Measurements from ENCODE around the gene ZNF136.

ZNF136 gene

DNA sequence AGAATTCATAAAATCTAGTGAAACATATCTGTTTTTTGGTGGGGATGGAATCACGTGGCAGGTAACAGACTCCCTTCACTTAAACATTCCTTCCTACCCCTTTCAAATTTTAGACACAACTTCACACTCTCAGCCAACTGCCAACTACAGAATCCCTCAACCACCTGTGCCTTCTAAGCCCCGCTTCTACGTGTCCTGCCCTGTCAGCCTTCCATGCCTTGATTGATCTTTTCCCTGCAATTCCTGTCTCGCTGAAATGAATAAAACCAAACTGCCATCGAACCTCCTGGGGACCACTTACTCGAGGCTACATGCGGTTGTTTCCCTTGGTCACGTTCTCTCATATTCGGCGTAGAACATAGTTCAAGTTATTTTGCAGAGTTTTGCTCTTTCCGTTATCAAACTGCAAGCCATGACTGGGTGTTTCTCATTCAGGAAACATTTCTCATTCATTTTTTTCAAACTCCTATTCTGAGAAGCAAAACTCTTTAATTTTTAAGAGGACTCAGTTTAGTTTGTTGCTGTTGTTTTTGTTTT lies 7.5 kb upstream of the ZNF136 start:
- Histone ChIP-seq H2BK5ac (ENCODE audit: low read length) (no peak overlapping the region), H3K27ac (replicated peaks; ENCODE audit: low read length) (no peak overlapping the region), H2BK15ac (ENCODE audit: low read length) (no peak overlapping the region), H3K9ac (ENCODE audit: low read depth, low read length, poor library complexity) (no peak overlapping the region), H3K27me3 (ENCODE audit: control insufficient read depth in 3 of 3, insufficient read depth in 3 of 3, low read depth in 1 of 3, low read length in 3 of 3) (no peaks in the 10 kb centered on the region), H3K9me3 (replicated peaks in 1 of 2; ENCODE audit: control insufficient read depth in 2 of 2, insufficient read depth in 1 of 2, low read depth in 1 of 2, low read length in 2 of 2) (peaks cover 13 to 51% of the 10 kb centered on the region in 2 donors), H2BK12ac (ENCODE audit: low read length) (no peak overlapping the region), H4K8ac (ENCODE audit: low read depth, low read length) (no peak overlapping the region), H3K4me2 (ENCODE audit: insufficient read depth, low read length, poor library complexity, severe bottlenecking) (peak overlapping the region; percentile 43), H3K79me1 (ENCODE audit: low read depth, low read length) (peaks cover 3% of the 10 kb centered on the region), H3K4me3 (ENCODE audit: low read length in 2 of 2) (peak overlapping the region; percentile 69 to 98), H3K23ac (ENCODE audit: low read depth, low read length, poor library complexity) (no peak overlapping the region), H4K91ac (ENCODE audit: low read depth, low read length, poor library complexity) (no peak overlapping the region), H3K4ac (ENCODE audit: low read length) (no peak overlapping the region), H3K18ac (ENCODE audit: low read length) (no peak overlapping the region), H3K14ac (ENCODE audit: low read length) (no peak overlapping the region), H2BK120ac (ENCODE audit: low read depth, low read length) (no peak overlapping the region), H3K36me3 (replicated peaks in 1 of 2; ENCODE audit: control insufficient read depth in 2 of 2, insufficient read depth in 2 of 2, low read length in 2 of 2) (peaks cover 14 to 51% of the 10 kb centered on the region in 2 donors), H2AK5ac (ENCODE audit: low read depth, low read length) (no peak overlapping the region), H3K4me1 (ENCODE audit: control insufficient read depth in 2 of 2, insufficient read depth in 1 of 2, low read depth in 1 of 2, low read length in 2 of 2) (peaks cover 2 to 3% of the 10 kb centered on the region in 2 donors), H2AFZ (ENCODE audit: low read length) (no peak overlapping the region)
- DNase-seq (ENCODE audit: low spot score), result no peak
- WGBS, 2 donors (ENCODE audit: extremely low coverage in 2 of 2, insufficient read length in 2 of 2, insufficient replicate concordance in 1 of 2), result no CpG with 5 or more reads among the region's 11 CpGs

DNA sequence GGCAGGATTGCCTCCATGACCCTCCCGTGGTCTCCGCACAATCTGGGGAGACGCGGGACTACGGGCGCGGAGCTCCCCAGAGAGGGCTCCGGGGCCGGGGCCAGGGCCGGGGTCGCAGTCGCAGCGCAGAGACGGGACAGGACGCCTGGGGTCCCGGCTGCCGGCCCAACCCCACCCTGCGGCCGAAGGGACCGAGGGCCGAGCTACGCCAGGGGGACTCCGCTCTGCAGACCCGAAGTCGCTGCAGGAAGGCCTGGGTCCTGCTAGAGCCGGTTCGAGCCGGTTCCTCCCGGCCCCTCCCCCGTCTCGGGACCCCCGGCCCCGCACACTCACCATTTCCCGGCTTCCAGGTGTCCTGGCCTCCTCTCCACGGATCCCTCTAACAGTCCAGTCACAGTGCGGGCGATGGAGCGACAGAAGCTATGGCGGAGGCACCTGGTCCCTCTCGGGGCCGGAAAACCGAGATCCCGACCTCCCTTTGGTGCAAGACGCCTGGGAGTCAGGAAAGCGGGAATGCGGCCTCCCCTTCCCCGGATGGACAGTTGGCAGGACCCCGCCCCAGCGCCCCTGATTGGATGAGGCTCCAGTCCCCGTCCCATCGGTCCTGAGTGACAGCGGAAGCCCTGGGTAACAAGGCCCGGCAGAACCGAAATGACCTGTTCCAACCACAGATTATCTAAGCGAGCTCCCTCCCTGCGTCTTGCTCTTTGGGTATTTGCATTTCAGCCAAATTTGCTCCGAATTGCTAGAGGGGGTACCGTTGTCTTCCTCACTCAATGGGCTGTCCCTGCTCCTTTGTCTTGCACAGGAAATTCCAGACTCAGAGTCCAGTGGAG lies 6.5 kb upstream of the ZNF136 start, which contains the start of gene ZNF625:
TSS of gene ZNF625 (minus strand) at position 512 of the 836 bp plus-strand sequence. CDS start at position 336, 176 bp downstream.
- peaks cover 2 to 3% of the 10 kb centered on the region in 2 donors for H3K4me1 ChIP-seq (ENCODE audit: control insufficient read depth in 2 of 2, insufficient read depth in 1 of 2, low read depth in 1 of 2, low read length in 2 of 2)
- H3K18ac ChIP-seq (ENCODE audit: low read length), result peak within 1 kb of the TSS; percentile 97
- H3K36me3 ChIP-seq (replicated peaks in 1 of 2; ENCODE audit: control insufficient read depth in 2 of 2, insufficient read depth in 2 of 2, low read length in 2 of 2), result peaks cover 11 to 41% of the 10 kb centered on the region in 2 donors
- no peaks in the 10 kb centered on the region for H3K27me3 ChIP-seq (ENCODE audit: control insufficient read depth in 3 of 3, insufficient read depth in 3 of 3, low read depth in 1 of 3, low read length in 3 of 3)
- H3K4me3 ChIP-seq (ENCODE audit: low read length in 2 of 2), result peak within 1 kb of the TSS; percentile 69 to 98
- H3K4ac ChIP-seq (ENCODE audit: low read length), result no peak within 1 kb of the TSS
- no peak within 1 kb of the TSS for H4K8ac ChIP-seq (ENCODE audit: low read depth, low read length)
- H2AFZ ChIP-seq (ENCODE audit: low read length), result peak within 1 kb of the TSS; percentile 88
- H3K23ac ChIP-seq (ENCODE audit: low read depth, low read length, poor library complexity), result peak within 1 kb of the TSS; percentile 95
- peaks cover 9 to 40% of the 10 kb centered on the region in 2 donors for H3K9me3 ChIP-seq (replicated peaks in 1 of 2; ENCODE audit: control insufficient read depth in 2 of 2, insufficient read depth in 1 of 2, low read depth in 1 of 2, low read length in 2 of 2)
- no peak within 1 kb of the TSS for H3K14ac ChIP-seq (ENCODE audit: low read length)
- H2BK15ac ChIP-seq (ENCODE audit: low read length), result no peak within 1 kb of the TSS
- peak within 1 kb of the TSS; percentile 95 for H3K27ac ChIP-seq (replicated peaks; ENCODE audit: low read length)
- peak within 1 kb of the TSS; percentile 70 for H3K4me2 ChIP-seq (ENCODE audit: insufficient read depth, low read length, poor library complexity, severe bottlenecking)
- no CpG with 5 or more reads among the region's 58 CpGs for WGBS, 2 donors (ENCODE audit: extremely low coverage in 2 of 2, insufficient read length in 2 of 2, insufficient replicate concordance in 1 of 2)
- peak within 1 kb of the TSS; percentile 24 for H2BK120ac ChIP-seq (ENCODE audit: low read depth, low read length)
- peaks cover 3% of the 10 kb centered on the region for H3K79me1 ChIP-seq (ENCODE audit: low read depth, low read length)
- no peak within 1 kb of the TSS for H4K91ac ChIP-seq (ENCODE audit: low read depth, low read length, poor library complexity)
- H3K9ac ChIP-seq (ENCODE audit: low read depth, low read length, poor library complexity), result peak within 1 kb of the TSS; percentile 91
- H2BK12ac ChIP-seq (ENCODE audit: low read length), result no peak within 1 kb of the TSS
- peak within 1 kb of the TSS; percentile 90 for H2BK5ac ChIP-seq (ENCODE audit: low read length)
- peak; percentile 86 for DNase-seq (ENCODE audit: low spot score)
- no peak within 1 kb of the TSS for H2AK5ac ChIP-seq (ENCODE audit: low read depth, low read length)

DNA sequence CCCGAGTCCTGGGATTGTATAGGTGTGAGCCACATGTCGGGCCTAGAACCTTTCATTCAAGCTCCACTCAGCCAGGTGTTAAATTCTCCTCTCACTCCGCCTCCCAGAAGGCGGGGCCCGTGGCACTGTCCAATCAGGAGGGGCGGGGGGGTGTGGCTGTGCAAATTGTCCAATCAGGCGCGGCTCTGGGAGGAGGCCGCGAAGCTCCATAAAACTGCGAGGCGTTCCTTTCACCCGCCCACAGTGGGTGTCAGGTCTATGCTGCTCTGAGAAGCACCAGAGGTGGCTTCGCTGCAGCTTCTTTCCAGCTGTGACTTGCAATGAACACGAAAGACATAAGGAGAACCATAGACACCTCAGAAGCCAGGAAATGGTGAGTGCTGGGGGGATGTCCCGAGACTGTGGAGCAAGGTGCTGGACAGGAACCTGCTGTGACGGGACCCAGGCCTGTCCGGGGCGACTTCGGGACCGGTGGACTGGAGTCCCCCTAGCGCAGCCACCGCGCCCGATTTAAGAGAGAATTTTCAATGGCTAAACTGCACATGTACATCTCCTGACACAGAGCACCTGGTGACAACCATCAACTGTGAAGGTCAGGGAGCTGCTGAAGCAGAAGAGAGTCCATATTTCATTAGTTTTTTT lies 3.0 kb upstream of the ZNF136 start:
- Histone ChIP-seq H3K4me3 (ENCODE audit: low read length in 2 of 2) (no peak overlapping the region), H3K27me3 (ENCODE audit: control insufficient read depth in 3 of 3, insufficient read depth in 3 of 3, low read depth in 1 of 3, low read length in 3 of 3) (no peaks in the 10 kb centered on the region), H3K27ac (replicated peaks; ENCODE audit: low read length) (no peak overlapping the region), H2AFZ (ENCODE audit: low read length) (no peak overlapping the region), H3K9ac (ENCODE audit: low read depth, low read length, poor library complexity) (no peak overlapping the region), H3K4me2 (ENCODE audit: insufficient read depth, low read length, poor library complexity, severe bottlenecking) (no peak overlapping the region), H2BK15ac (ENCODE audit: low read length) (no peak overlapping the region), H3K4me1 (ENCODE audit: control insufficient read depth in 2 of 2, insufficient read depth in 1 of 2, low read depth in 1 of 2, low read length in 2 of 2) (peaks cover 2 to 11% of the 10 kb centered on the region in 2 donors), H2BK12ac (ENCODE audit: low read length) (no peak overlapping the region), H3K4ac (ENCODE audit: low read length) (no peak overlapping the region), H4K8ac (ENCODE audit: low read depth, low read length) (no peak overlapping the region), H3K18ac (ENCODE audit: low read length) (no peak overlapping the region), H2BK120ac (ENCODE audit: low read depth, low read length) (no peak overlapping the region), H2BK5ac (ENCODE audit: low read length) (no peak overlapping the region), H2AK5ac (ENCODE audit: low read depth, low read length) (no peak overlapping the region), H3K23ac (ENCODE audit: low read depth, low read length, poor library complexity) (no peak overlapping the region), H3K36me3 (replicated peaks in 1 of 2; ENCODE audit: control insufficient read depth in 2 of 2, insufficient read depth in 2 of 2, low read length in 2 of 2) (peaks cover 0 to 11% of the 10 kb centered on the region in 2 donors), H3K79me1 (ENCODE audit: low read depth, low read length) (peaks cover 6% of the 10 kb centered on the region), H3K9me3 (replicated peaks in 1 of 2; ENCODE audit: control insufficient read depth in 2 of 2, insufficient read depth in 1 of 2, low read depth in 1 of 2, low read length in 2 of 2) (peaks cover 0 to 10% of the 10 kb centered on the region in 2 donors), H4K91ac (ENCODE audit: low read depth, low read length, poor library complexity) (no peak overlapping the region), H3K14ac (ENCODE audit: low read length) (no peak overlapping the region)
- WGBS, 2 donors (ENCODE audit: extremely low coverage in 2 of 2, insufficient read length in 2 of 2, insufficient replicate concordance in 1 of 2), result no CpG with 5 or more reads among the region's 25 CpGs
- no peak for DNase-seq (ENCODE audit: low spot score)

DNA sequence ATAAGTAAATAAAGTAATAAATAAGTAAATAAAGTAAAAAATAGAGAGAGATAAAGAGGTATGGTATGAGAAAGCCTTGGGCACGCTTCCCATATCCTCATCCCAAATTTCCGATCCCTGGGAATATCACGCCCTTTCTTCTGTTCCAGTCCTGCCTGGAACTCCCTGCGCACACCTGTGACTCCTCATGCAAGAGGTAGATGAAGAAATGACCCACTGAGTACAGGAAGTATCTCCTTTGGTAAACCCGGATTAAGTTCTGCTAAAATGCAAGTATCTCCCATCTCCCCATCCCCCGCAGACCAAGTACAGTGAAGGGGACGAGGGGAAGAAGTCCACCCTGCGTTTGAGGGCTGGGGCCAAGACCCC lies 399 bp upstream of the ZNF136 start:
- no peaks in the 10 kb centered on the region for H3K27me3 ChIP-seq (ENCODE audit: control insufficient read depth in 3 of 3, insufficient read depth in 3 of 3, low read depth in 1 of 3, low read length in 3 of 3)
- H2AK5ac ChIP-seq (ENCODE audit: low read depth, low read length), result no peak overlapping the region
- peak overlapping the region; percentile 85 for H3K4me2 ChIP-seq (ENCODE audit: insufficient read depth, low read length, poor library complexity, severe bottlenecking)
- H3K27ac ChIP-seq (replicated peaks; ENCODE audit: low read length), result no peak overlapping the region
- peaks cover 6% of the 10 kb centered on the region for H3K79me1 ChIP-seq (ENCODE audit: low read depth, low read length)
- DNase-seq (ENCODE audit: low spot score), result no peak
- peaks cover 0 to 20% of the 10 kb centered on the region in 2 donors for H3K9me3 ChIP-seq (replicated peaks in 1 of 2; ENCODE audit: control insufficient read depth in 2 of 2, insufficient read depth in 1 of 2, low read depth in 1 of 2, low read length in 2 of 2)
- peak overlapping the region; percentile 98 for H3K23ac ChIP-seq (ENCODE audit: low read depth, low read length, poor library complexity)
- H3K9ac ChIP-seq (ENCODE audit: low read depth, low read length, poor library complexity), result no peak overlapping the region
- H3K4me1 ChIP-seq (ENCODE audit: control insufficient read depth in 2 of 2, insufficient read depth in 1 of 2, low read depth in 1 of 2, low read length in 2 of 2), result peaks cover 0 to 8% of the 10 kb centered on the region in 2 donors
- H3K18ac ChIP-seq (ENCODE audit: low read length), result no peak overlapping the region
- no peak overlapping the region for H2BK5ac ChIP-seq (ENCODE audit: low read length)
- no peak overlapping the region for H4K91ac ChIP-seq (ENCODE audit: low read depth, low read length, poor library complexity)
- WGBS, 2 donors (ENCODE audit: extremely low coverage in 2 of 2, insufficient read length in 2 of 2, insufficient replicate concordance in 1 of 2), result no CpG with 5 or more reads among the region's 8 CpGs
- H4K8ac ChIP-seq (ENCODE audit: low read depth, low read length), result no peak overlapping the region
- no peak overlapping the region for H2BK15ac ChIP-seq (ENCODE audit: low read length)
- no peak overlapping the region for H2BK120ac ChIP-seq (ENCODE audit: low read depth, low read length)
- H3K14ac ChIP-seq (ENCODE audit: low read length), result no peak overlapping the region
- no peak overlapping the region for H2BK12ac ChIP-seq (ENCODE audit: low read length)
- no peak overlapping the region for H3K4ac ChIP-seq (ENCODE audit: low read length)
- peak overlapping the region; percentile 82 for H2AFZ ChIP-seq (ENCODE audit: low read length)
- peaks cover 0 to 19% of the 10 kb centered on the region in 2 donors for H3K36me3 ChIP-seq (replicated peaks in 1 of 2; ENCODE audit: control insufficient read depth in 2 of 2, insufficient read depth in 2 of 2, low read length in 2 of 2)
- H3K4me3 ChIP-seq (ENCODE audit: low read length in 2 of 2), result peak overlapping the region; percentile 63 to 91
